Astrocyte (in vitro differentiated cells and primary cell): ENCODE measurements around the gene ST6GAL2.
A peak's percentile ranks its signal among the peaks of the same experiment; 100 is the strongest.

Experiments used
- CTCF ChIP-seq: IDR thresholded peaks from 2 replicates; pipeline ENCODE4 v1.5.1; 2011; ENCODE audit warnings: low read depth, mild to moderate bottlenecking, inconsistent platforms, low read length, moderate library complexity; ENCODE audit not compliant: insufficient read depth
- EZH2 ChIP-seq: IDR thresholded peaks from 2 replicates; pipeline ENCODE4 v1.6.1; 2012; ENCODE audit warnings: mild to moderate bottlenecking, low read length, inconsistent platforms; ENCODE audit not compliant: insufficient read depth

DNA sequence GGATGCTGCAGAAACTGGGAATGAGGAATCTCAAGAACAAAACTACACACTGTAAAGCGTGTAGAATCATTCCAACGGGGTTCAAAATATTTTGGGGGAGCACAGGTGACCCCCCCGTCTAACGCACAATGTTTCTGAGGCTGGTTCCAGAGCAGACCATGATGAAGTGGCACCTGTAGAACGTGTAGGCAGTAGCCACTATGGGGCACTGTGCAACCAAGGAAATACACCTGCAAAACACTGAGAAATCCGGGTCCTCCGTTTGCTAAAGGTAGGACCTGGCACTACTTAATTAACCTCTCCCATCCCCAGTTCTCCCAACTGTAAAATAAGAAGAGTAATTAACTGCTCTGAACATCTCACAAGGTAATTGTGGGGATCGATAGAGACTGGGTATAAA, 22.6 kb downstream of the ST6GAL2 start:
- peak; percentile 20 for TF ChIP-seq CTCF
- TF ChIP-seq EZH2, result no peak
